K562 (cell line): ENCODE results near the gene PGP.

Source experiments
- EWSR1 ChIP-seq: fragments of 450-650 bp; IDR thresholded peaks from 2 replicates; pipeline ENCODE4 v1.6.1; 2018; ENCODE audit warnings: borderline replicate concordance, mild to moderate bottlenecking, low read depth, moderate library complexity; ENCODE audit not compliant: partially characterized antibody
- TF ChIP-seq, protein P1 (sequence below), 3 experiments: fragments of 200-800 bp in 1 of 3; fragments of 250-450 bp in 1 of 3; fragments of 450-650 bp in 1 of 3; sonication (Bioruptor Pico) in 1 of 3; sonication (Bioruptor generic) in 1 of 3; formaldehyde crosslinking in 1 of 3; IDR thresholded peaks; 2 replicates each; pipeline versions ENCODE4 v1.6.1 to v1.8.0; 2016 to 2022; ENCODE audit warnings: mild to moderate bottlenecking in 2 of 3, missing genetic modification characterization in 2 of 3, missing compliant biosample characterization in 1 of 3, moderate library complexity in 1 of 3
- TF ChIP-seq, protein P2 (sequence below): sonication (generic); formaldehyde crosslinking; IDR thresholded peaks from 2 replicates; pipeline ENCODE4 v1.9.0; 2022; ENCODE audit warnings: mild to moderate bottlenecking, missing genetic modification reagents

DNA sequence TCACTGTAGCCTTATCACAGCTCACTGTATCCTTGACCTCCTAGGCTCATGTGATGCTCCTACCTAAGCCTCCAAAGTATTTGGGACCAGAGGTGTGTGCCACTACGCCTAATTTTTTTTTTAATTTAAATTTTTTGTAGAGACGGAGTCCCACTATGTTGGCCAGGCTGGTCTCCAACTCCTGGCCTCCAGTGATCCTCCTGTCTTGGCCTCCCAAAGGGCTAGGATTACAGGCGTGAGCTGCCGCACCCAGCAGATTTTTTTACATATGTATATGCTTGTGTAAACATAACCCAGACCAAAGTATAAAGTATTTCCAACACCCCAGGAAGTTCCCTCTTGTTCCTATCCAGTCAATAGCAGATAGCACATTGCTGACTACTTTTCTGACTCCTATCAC is 1.7 kb upstream of the PGP start:
- no peak for TF ChIP-seq EWSR1
- TF ChIP-seq, protein P1, sequence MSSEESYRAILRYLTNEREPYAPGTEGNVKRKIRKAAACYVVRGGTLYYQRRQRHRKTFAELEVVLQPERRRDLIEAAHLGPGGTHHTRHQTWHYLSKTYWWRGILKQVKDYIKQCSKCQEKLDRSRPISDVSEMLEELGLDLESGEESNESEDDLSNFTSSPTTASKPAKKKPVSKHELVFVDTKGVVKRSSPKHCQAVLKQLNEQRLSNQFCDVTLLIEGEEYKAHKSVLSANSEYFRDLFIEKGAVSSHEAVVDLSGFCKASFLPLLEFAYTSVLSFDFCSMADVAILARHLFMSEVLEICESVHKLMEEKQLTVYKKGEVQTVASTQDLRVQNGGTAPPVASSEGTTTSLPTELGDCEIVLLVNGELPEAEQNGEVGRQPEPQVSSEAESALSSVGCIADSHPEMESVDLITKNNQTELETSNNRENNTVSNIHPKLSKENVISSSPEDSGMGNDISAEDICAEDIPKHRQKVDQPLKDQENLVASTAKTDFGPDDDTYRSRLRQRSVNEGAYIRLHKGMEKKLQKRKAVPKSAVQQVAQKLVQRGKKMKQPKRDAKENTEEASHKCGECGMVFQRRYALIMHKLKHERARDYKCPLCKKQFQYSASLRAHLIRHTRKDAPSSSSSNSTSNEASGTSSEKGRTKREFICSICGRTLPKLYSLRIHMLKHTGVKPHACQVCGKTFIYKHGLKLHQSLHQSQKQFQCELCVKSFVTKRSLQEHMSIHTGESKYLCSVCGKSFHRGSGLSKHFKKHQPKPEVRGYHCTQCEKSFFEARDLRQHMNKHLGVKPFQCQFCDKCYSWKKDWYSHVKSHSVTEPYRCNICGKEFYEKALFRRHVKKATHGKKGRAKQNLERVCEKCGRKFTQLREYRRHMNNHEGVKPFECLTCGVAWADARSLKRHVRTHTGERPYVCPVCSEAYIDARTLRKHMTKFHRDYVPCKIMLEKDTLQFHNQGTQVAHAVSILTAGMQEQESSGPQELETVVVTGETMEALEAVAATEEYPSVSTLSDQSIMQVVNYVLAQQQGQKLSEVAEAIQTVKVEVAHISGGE (CRISPR knock-in tag; IDR thresholded peaks at IDR 0.05) = no peak
- TF ChIP-seq, protein P2, sequence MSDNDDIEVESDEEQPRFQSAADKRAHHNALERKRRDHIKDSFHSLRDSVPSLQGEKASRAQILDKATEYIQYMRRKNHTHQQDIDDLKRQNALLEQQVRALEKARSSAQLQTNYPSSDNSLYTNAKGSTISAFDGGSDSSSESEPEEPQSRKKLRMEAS = no peak
